Ovary (tissue), 3 donors: Measurements from ENCODE around the gene CERS4.

Experiments
- CTCF ChIP-seq, 3 donors: fragments of 450-650 bp in 2 of 3; fragments of 200-600 bp in 1 of 3; IDR thresholded peaks; one replicate each; pipeline versions ENCODE4 v1.5.1 to v1.8.0; 2016 to 2022; ENCODE audit warnings: antibody characterized with exemption in 3 of 3, mild to moderate bottlenecking in 1 of 3
- EP300 ChIP-seq: sonication (generic); formaldehyde crosslinking; IDR thresholded peaks from one replicate; pipeline ENCODE4 v1.6.1; 2017; ENCODE audit warnings: antibody characterized with exemption
- donor health status: DM: no; HTN: no; CAD: no.

- TF ChIP-seq CTCF (IDR thresholded peaks at IDR 0.05), result no peak
- no peak for TF ChIP-seq EP300
These were observed 27.9 kb downstream of the CERS4 start for GRCh38 chr19:8237026-8237425.
